ENCODE measurements around the gene KIAA1217.

KIAA1217 gene

GRCh38 chr10:24405635-24406034 is 196.7 kb downstream of the KIAA1217 start:
- TF ChIP-seq, protein P1, sequence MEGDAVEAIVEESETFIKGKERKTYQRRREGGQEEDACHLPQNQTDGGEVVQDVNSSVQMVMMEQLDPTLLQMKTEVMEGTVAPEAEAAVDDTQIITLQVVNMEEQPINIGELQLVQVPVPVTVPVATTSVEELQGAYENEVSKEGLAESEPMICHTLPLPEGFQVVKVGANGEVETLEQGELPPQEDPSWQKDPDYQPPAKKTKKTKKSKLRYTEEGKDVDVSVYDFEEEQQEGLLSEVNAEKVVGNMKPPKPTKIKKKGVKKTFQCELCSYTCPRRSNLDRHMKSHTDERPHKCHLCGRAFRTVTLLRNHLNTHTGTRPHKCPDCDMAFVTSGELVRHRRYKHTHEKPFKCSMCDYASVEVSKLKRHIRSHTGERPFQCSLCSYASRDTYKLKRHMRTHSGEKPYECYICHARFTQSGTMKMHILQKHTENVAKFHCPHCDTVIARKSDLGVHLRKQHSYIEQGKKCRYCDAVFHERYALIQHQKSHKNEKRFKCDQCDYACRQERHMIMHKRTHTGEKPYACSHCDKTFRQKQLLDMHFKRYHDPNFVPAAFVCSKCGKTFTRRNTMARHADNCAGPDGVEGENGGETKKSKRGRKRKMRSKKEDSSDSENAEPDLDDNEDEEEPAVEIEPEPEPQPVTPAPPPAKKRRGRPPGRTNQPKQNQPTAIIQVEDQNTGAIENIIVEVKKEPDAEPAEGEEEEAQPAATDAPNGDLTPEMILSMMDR (IDR thresholded peaks at IDR 0.05; ENCODE audit: control insufficient read depth, insufficient read depth, low read depth, low read length, missing control alignments) = no peak
- DNase-seq (ENCODE audit: low read depth) = no peak

DNA sequence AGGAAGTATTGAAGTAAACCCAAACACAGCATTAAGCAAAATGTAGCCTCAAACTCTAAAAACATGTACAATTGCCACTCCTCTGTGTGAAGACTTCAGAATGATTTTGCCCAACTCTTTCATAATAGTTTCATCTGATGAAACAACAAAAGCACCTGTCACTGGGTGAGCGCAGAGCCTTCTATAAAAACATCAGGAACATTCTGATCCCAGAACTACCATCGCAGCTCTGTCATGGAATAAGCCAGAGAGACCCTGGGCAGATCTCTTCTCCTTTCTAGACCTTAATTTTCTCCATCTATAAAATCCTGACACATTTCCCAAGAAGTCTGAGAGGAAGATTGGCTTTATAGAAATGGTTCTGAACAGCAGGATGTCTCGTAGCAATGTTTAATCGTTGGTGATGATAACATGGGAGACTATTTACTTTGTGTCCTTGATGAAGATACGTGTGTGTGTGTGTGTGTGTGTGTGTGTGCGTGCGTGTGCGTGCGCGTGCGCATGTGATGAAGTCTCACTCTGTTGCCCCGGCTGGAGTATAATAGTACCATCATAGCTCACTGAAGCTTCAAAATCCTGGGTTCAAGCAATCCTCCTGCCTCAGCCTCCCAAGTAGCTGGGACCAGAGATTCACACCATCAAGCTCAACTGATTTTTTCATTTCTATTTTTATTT is 198.0 kb downstream of the KIAA1217 start:
- no peak overlapping the region for H3K4me3 ChIP-seq (ENCODE audit: control insufficient read depth, low read depth, low read length)
- no peak for DNase-seq (ENCODE audit: low read depth)
- TF ChIP-seq, protein P1 (IDR thresholded peaks at IDR 0.05; ENCODE audit: control insufficient read depth, insufficient read depth, low read depth, low read length, missing control alignments) = no peak

More at GRCh38 chr10:24405635-24406034, 196.7 kb downstream of the KIAA1217 start:
- H3K4me3 ChIP-seq (ENCODE audit: control insufficient read depth, low read depth, low read length) = no peak overlapping the region

DNA sequence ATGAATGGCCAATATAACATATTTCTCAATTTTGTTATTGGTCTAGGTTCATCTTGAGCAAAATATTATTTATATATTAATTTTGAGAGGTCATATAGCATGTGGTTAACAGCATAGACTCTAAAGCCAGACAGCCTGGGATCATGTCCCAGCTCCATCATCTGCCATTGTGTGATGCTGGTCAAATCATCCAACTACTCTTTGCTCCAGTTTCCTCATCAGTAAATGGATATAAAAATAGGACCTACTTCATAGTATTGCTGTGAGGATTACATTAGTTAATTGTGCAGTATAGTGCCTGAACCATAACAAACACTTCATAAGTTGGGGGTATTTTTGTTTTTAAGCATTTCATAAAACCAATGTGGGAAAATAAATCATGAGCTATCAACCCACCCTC is 199.0 kb downstream of the KIAA1217 start:
- TF ChIP-seq, protein P1 (IDR thresholded peaks at IDR 0.05; ENCODE audit: control insufficient read depth, insufficient read depth, low read depth, low read length, missing control alignments) = no peak
- DNase-seq (ENCODE audit: low read depth) = no peak
- no peak overlapping the region for H3K4me3 ChIP-seq (ENCODE audit: control insufficient read depth, low read depth, low read length)

GRCh38 chr10:24408365-24408764 is 199.4 kb downstream of the KIAA1217 start:
- DNase-seq (ENCODE audit: low read depth) = no peak
- H3K4me3 ChIP-seq (ENCODE audit: control insufficient read depth, low read depth, low read length) = no peak overlapping the region
- TF ChIP-seq, protein P1 (IDR thresholded peaks at IDR 0.05; ENCODE audit: control insufficient read depth, insufficient read depth, low read depth, low read length, missing control alignments) = no peak

GRCh38 chr10:24414597-24414996 is 205.7 kb downstream of the KIAA1217 start:
- TF ChIP-seq, protein P1 (IDR thresholded peaks at IDR 0.05; ENCODE audit: control insufficient read depth, insufficient read depth, low read depth, low read length, missing control alignments) = no peak
- H3K4me3 ChIP-seq (ENCODE audit: control insufficient read depth, low read depth, low read length) = no peak overlapping the region
- DNase-seq (ENCODE audit: low read depth) = no peak

GRCh38 chr10:24415455-24416125 is 206.7 kb downstream of the KIAA1217 start:
- no peak for DNase-seq (ENCODE audit: low read depth)
- H3K4me3 ChIP-seq (ENCODE audit: control insufficient read depth, low read depth, low read length) = no peak overlapping the region
- TF ChIP-seq, protein P1 (IDR thresholded peaks at IDR 0.05; ENCODE audit: control insufficient read depth, insufficient read depth, low read depth, low read length, missing control alignments) = no peak
